GM12873 (cell line): ENCODE measurements around the gene RNF220.

Experiments
- TF ChIP-seq, protein P1 (sequence below): IDR thresholded peaks from 2 replicates; pipeline ENCODE4 v1.5.1; 2012; ENCODE audit warnings: low read depth, mild to moderate bottlenecking, moderate library complexity, low read length, control low read depth; ENCODE audit not compliant: insufficient read depth; ENCODE audit errors: missing control alignments

Gene RNF220

DNA sequence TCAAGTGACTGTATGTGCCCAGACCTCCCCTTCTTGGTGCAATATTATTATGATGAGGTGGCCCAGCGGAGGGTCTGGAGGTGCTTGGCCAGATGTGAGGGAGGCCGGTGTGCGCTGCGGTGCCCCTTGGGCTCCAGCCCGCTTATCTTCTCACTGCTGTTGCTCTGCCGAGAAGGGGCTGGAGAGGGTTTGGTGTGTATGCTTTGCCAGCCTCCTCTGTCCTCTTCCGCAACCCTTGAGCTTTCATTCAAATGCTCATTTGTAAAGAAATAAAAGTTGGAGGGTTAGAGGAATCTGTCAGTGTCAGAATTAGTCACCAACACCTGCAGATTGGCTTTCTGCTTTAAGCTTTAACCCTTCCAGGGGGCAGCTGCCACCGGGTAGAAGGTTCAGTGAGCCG is 19.7 kb downstream of the RNF220 start:
- TF ChIP-seq, protein P1, sequence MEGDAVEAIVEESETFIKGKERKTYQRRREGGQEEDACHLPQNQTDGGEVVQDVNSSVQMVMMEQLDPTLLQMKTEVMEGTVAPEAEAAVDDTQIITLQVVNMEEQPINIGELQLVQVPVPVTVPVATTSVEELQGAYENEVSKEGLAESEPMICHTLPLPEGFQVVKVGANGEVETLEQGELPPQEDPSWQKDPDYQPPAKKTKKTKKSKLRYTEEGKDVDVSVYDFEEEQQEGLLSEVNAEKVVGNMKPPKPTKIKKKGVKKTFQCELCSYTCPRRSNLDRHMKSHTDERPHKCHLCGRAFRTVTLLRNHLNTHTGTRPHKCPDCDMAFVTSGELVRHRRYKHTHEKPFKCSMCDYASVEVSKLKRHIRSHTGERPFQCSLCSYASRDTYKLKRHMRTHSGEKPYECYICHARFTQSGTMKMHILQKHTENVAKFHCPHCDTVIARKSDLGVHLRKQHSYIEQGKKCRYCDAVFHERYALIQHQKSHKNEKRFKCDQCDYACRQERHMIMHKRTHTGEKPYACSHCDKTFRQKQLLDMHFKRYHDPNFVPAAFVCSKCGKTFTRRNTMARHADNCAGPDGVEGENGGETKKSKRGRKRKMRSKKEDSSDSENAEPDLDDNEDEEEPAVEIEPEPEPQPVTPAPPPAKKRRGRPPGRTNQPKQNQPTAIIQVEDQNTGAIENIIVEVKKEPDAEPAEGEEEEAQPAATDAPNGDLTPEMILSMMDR, result no peak

DNA sequence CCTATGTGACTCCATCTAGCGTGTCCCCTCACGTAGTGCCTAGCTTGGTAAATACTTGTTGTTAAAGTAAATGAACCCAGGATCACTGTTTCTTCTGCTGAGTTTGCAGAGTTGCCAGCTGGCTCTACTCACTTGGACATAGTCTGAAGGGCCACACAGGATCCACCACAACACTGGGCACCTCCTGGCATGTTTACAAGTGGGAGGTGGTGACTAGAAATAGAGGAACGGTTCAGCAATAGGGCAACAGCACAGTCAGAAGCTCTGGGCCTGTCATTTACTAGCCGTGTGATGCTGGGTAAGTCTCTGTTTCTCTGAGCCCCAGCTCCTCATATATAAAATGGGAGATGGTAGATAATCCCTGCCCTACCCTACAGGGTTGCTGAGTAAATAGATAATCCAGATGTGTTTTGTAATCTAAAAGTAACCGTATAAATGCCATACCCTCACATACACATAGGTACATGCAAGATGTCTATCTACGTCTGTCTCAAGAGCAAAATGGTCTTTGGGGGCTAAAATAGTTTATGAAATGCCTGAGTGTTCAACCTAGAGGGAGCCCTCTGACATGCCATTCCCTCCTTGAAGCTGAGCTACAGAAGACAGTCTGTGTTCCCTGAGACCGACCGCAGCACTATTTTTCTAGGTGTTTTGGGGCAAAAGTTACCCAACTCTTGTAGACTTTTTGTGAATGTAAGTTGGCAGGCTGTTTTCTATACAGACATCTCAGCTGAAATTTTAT is 20.5 kb downstream of the RNF220 start:
- TF ChIP-seq, protein P1, result no peak

DNA sequence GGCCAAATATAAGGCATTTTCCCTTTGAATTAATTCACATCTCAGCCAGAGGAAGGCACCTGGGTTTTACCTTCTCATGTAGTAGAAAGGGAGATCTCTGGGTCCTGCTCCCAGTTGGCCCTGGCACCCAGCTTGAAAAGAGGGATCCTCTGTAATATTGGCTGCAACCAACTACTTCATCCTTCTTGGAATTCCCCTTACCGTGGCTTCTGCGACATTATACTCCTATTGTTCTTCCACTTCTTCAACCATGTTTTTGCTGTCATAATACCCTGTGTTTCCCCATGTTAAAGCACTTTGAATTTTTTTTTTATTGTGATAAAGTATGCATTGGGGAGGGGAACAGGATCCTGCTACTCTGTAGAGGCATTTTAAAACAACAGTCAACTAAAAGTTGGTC is 26.8 kb downstream of the RNF220 start:
- TF ChIP-seq, protein P1, result no peak

DNA sequence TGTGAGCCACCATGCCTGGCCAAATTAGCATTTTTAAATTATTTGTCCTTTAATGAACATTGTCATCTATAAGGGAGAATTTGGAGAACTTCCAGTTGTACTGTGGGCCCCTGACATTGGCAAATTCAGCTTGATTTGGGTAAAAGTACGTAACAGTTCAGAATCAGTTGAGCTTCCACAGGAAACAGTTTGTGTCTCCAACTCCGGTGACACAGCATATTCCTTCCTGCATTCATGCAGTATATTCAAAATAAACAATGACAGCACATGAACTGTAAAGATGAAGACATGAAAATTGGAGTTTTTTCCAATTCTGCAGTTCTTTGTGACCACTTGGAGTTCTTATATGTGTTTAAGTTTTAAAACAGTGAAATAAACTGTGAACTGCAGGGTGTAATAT is 28.2 kb downstream of the RNF220 start:
- TF ChIP-seq, protein P1, result no peak

DNA sequence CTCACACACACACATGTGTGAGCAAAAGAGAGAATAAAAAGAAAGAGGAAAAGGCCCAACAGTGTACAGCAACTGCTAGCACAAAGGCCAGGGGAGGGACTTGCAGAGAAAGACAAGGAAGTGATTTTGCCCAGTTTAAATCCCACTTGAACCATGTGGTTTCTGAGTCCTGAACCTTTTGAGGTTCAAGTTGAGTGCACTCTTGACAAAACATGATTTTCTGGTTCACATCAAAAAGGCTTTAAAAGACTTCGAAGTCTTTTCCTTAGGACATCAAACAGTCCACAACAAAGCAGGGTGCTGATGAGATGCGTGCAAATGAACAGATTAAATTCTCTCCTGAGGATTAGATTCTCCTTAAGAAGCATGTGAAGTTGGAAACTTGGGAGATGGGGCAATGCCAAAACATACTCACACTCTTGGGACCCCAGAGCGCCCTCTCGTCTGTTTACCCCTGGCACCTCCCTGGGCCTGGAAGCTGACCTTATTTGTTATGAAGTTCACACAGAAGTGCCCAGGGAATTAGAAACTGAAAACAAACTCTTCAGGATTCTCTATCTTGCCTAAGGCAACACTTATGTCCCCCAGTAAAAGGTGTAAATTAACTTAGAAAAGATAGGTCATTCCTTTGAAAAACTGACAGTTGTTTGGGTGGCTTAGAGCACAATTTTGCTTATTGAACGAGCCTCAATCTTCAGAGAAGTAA is 31.5 kb downstream of the RNF220 start:
- TF ChIP-seq, protein P1, result no peak

DNA sequence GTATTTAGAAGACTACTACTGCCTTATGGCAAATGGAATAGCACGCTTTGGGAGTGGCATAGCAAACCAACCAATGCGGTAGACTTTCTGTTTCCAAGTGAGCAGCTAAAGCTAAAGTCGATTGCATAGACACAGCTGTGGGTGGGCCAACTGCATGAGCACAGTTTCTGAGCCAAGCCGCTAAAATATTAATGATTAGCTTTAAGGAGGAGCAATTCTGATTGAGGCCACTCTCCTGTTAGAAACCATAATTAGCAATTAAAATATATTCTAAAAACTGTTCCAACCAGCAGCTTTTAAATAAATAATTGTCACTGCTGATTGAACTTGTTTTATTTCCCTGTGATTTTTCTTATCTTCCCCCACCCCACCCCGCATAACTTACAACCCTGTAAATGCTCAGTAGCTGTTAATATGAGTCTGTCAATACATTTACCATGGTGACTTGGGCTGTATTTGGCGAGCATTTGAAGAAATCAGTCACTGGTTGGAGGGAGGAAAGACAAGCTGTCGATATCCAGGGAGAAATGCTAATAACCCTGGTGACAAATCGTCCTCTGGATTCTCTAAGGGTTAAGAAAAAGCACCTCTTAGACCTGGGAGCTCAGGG is 32.2 kb downstream of the RNF220 start:
- TF ChIP-seq, protein P1, result no peak

DNA sequence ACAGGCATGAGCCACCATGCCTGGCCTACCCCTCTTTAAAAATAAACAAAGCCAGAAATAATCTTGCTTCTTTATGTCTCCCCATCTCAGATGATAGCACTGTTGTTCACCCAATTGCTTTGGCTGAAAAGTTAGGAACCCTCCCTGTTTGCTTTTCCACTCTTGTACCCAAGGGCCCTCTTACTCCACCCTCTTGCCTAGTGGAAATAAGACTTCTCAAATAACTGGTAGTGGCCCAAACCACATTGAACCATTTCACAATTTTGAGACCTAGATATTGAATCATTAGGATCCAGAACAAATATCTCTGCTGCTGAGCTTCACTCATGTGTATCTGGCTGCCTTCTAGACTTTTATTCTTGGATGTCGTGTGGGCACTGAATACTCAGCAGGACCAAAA is 37.7 kb downstream of the RNF220 start:
- TF ChIP-seq, protein P1, result no peak
